Stimulated activated CD4-positive, alpha-beta T cell treated with anti-CD3 and anti-CD28 coated beads, Interleukin-1b, Interleukin-23, amount 100 ng/mL, for 48 hours (primary cell): ENCODE data around the gene KIRREL3.

ENCODE experiments used
- DNase-seq: peaks from one replicate; pipeline ENCODE4 v3.0.0-alpha.2; 2020

KIRREL3 gene

DNA sequence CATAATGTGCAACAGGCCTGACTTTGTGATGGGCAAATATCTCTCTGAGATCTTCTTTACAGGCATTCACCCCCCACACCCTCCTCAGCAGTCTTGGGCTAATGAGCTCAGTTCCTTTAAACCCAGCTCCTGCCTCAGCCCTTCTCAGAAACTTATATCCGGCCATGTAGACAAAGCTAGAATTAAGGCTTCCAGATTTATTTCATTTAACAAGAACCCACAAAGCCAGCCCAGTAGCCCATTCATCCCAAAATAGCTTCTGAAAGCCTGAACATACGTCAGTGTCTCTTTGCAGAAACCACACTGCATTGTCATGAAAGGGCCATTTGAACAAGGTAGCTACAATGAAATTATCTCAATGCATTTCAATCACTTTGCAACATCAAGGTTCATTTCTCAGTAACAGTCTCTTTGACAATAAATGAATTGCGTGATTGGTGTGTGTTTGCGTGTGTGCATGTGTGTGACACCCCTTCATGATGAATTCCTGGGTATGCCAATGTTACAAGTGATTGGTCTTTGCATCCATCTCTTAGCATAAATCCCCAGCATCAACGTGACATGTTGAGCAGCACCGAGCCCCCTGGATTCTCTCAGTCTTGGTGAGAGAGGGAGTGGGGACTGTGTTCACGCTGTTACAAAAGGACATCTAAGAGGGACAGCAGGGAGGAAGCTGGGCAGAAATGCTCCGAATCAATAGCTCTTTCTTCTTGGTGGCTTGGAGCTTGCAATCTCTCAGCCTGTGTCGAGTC lies 299.6 kb downstream of the KIRREL3 start:
- DNase-seq, result no peak

DNA sequence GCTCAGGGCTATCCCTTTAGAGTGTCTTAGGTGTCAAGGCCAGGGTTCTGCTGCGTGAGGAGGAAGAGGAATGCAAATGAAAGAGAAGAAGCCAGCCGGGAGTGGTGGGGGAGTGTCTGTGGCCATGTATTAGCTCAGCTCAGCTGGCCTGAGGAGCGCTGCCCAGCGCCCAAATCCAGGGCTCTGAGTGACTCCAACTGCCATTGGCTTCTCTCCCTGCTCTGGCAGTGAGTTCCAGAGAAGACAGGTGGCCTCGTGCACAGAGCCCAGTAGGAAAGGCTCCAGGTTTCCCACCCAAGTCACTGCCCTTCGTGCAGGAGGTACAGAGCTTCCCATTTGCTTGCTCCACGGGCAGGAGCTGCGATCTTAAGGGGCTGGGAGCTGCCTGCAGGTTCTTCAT lies 302.0 kb downstream of the KIRREL3 start:
- DNase-seq, result no peak

DNA sequence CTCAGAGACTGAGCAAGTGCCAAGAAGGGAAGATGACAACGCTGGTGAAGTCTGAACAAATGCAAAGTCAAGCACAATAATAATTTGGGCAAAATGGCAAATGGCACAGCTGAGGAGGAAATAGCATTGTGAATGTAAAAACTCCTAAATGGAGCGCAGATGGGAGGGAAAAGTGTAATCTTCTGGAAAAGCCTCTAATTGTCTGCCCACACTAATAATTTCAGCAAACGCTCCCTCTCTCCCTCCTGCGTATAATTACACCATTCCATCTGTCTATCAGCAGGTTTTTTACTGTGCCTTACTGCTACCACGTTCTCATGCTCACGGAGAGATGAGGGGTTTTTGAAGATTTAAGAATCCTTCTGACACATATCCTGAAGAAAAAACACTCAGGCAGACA lies 302.6 kb downstream of the KIRREL3 start:
- no peak for DNase-seq

DNA sequence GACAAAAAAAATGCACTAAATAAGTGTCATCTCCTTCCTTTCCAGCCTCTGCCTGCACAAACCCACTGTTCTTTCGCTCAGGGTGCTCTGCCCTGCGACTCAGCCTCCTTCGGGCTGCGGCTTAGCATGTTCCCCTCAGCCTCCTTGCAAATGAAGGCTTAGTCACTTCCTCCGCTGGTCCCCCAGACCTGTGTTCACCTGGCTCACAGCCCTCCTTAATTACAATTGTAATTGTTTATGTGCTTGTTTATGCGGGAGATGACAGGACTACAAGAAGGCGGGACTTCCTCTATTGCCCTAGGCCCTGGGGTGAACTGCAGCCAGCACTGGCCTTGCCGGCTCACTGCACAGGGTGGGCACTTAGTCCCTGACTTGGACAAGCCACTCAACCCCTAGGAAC lies 303.6 kb downstream of the KIRREL3 start:
- DNase-seq, result no peak

DNA sequence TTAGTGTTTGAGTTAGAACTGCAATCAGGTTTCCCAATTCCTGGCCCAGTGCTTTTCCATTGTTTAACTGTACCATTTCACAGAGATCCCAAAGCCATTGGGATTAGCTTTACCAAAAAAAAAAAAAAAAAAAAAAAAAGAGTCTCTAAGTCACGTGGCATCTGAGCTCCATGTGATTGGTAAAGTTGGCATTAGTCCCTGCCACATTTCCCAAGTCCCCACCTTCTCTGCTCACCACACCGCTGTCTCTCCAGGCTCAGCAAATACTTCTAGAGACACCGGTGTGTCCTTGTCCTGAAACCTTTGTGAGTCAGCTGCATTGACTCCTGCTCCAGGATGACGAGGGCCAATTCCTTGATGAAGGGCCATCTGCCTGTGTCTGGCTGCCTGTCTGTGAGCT lies 305.3 kb downstream of the KIRREL3 start:
- no peak for DNase-seq

DNA sequence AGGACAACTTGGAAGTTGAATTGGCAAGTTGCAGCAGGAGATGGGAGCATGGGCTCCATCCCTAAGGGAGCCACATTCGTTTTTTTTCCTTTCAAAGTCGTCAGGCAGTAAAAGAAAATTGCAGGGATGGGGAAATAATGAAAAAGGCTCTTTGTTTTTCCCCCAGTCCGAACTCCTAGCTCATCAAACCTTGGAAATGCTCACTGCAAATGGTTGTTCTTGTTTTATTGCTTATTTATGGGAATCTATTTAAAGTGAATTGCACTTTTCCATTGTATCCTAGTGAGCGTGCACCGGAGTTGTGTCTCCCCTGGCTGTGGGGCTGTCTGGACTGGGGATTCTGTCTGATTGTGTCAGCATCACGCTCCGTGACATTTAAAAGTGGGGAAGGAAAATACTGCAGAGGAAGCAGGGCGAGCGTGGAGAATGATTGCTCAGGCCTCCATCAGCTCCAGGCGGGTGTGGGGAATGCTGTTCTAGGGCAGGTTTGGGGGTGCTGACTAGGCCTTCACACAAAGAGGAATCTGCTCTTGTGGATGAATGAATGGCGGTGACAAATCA lies 306.4 kb downstream of the KIRREL3 start:
- no peak for DNase-seq

DNA sequence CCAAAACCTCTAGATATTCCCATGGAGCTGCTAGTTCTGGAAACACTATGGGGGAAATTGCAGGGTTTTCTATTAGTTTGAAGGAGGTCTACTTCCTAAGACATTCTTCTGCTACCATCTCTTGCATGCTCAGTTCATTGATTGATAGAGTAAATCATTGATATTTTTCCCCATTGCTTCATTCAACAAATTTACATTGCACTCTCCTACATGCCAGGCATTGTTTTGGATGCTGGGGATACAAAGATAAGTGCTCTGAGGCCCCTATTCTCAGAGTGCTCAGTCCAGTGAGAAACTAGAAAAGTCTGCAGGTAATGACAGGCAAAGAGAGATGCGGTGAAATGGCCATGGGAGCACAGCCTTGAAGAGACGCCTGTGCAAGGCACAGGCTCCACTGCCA lies 313.1 kb downstream of the KIRREL3 start:
- no peak for DNase-seq

DNA sequence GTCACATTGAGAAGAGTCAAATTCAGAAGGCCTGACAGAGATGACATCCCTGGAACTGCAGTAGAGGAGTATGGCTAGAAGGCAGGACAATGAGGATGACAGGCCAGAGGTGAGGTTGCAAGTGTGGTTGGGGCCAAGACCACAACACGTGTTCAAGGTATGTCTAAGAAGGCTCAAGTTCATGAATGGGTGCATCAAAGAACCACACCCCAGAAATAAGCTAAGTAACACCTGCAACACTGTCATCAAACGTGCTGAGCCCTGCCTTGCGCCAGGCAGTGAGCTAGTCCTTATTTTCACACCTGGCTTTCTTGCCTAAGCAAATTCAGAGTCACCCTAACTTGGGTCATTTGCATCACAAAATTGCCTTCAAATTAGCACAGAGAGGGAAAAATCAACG lies 313.6 kb downstream of the KIRREL3 start:
- DNase-seq, result no peak

DNA sequence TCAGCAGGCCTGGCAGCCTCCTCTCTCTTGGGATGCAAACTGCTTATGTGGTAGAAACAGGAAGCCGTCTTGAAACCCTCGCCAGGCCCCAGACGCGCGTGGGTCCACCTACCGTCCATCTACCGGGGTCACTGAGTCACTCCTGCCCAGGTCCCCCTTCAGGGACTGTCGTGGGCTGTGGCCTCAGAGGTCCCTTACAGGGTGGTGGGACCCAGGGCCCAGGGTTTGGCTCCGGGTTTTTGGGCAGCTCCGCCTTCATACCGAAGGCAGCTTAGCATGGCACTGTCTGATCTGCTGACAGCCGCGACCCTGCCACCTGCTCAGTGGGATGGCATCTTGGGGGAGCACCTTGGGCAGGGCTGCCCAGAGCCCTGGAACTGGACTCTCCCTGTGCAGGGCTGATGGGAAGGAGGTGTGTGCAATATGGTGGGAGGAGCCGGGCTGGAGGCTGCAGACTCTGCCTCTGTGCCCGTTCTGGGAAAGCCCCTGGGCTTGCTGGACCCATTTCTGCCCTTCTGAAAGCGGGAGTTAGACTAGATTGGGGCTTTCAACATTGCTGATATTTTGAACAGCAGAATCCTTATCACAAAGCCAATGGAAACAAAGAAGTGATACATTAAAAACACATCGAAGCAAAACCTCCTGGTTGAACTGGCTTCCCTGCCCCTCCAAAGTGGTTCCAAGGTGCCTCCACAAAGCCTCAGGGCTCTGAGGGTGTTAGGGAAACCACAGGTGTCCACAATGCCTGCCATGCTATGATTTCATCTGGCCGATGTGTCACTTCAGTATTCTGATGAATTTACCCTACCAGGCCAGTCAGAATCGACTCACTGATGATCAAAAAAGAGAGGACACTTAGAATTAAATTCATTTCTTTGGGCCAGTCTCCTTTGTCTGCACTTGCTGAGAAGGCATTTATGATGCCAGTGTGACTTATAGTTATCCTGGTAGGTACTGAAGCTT lies 316.5 kb downstream of the KIRREL3 start:
- DNase-seq, result no peak

DNA sequence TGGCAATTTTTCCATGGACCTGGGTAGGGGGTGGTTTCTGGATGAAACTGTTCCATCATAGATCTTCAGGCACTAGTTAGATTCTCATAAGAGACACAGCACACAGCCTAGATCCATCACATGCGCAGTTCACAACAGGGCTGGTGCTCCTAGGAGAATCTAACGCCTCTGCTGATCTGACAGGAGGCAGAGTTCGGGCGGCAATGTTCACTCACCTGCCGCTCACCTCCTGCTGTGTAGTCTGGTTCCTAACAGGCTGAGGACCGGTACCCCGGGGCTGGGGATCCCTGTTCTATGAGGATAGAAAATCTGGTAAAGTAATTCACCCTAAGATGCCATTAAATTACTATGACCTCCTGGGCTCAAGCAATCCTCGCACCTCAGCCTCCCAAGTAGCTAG lies 318.0 kb downstream of the KIRREL3 start:
- DNase-seq, result no peak

DNA sequence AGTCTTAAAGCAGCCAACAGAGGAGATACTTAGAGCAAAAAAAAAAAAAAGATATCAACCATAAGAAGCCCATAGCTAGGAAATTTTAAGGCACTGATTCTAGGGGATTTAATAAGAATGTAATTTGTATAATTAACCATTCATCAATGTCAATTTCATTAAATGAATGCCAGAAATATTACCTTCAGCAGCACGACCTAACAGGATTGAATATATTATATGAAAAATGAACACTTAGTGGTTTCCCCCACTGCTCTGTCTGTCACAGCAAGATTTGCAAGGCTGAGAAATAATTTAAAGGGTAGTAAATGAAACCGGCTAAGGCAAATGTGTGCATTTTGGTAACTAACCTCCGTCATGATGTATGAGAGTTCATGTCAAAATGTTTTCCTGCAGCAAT lies 319.9 kb downstream of the KIRREL3 start:
- no peak for DNase-seq

DNA sequence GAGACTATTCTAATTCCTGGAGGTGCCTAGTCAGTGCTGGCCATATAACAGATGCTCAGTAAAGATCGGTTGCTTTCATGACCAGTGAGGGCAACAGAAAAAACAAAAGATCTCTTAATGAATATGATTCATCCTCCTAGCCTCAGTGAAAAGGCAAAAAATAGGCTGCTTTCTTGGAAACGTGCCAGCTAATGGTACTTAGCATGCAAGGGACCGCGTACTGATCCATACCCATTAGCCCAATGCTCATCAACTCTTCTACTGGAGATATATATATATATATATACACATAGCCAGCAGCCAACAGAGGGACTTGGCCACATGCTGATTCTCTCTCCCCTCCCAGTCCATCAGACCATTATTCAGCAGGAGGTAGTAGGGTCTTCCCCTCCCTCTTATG lies 320.4 kb downstream of the KIRREL3 start:
- DNase-seq, result no peak

DNA sequence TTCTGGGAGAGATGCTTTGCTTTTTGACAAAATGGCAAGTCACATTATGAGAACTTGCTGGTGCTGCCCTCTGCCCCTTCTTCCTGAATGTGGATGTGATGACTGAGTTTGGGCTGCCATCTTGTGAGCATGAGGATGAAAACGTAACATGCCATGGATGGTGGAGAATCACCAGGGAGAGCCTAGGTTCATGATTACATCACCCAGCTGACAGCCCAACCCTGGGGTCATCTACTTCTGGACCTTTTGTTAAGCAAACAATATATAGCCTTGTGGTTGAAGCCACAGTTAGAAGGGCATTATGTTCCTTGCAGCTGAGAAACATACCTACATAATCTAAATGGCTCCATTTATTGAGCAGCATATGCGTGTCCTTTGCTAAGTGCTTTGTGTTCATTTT lies 321.5 kb downstream of the KIRREL3 start:
- no peak for DNase-seq

DNA sequence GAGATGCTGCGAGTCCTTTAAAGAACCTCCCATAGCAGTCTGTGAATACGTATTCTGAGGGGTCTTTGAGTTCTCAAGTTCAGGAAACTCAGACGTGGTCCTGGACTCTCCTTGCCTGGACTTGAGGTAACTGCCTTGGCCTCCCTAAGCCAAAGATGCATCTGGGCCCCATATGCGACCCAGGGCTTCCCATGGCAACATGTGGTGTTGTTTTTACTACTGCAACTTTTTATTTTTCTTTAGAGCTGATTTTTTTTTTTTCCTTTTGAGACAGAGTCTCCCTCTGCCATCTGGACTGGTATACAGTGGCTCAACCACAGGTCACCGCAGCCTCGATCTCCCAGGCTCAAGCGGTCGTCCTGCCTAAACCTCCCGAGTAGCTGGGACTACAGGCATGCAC lies 324.0 kb downstream of the KIRREL3 start:
- no peak for DNase-seq

DNA sequence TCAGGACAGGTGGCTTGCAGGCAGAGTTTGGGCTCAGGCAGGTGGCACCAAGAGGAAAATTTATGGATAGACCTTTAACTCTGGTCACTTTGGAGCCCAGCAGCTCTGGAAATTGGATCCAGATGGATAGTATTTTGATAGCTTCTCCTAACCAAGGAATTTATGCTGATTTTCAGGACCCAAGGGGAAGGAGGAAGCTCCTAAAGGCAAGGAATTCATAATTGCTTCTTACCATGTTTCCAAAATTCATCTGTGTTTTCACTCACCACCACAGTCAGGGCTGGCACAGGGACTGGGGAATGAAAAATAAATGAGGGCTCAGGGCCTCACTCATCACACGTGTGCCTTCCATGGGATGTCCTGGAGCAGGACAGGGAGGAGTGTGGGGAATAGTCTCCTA lies 327.3 kb downstream of the KIRREL3 start:
- no peak for DNase-seq

DNA sequence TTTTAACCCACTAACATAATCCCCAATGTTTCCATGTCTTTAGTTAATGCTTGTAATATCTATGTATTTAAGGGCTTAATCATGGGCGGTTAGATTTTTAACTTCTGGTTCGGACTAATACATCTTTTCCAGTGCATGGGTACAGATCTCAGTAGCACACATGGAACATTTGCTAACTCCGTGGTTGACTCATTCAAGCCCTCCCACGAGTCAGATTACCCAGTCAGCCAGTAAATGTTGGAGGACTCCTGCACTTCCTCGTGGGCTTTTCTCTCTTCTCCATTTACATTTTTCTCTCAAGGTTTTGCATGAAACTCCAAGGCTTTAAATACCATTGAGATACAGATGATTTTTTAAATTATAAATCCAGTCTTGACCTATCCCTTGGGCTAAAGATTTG lies 331.2 kb downstream of the KIRREL3 start:
- no peak for DNase-seq

DNA sequence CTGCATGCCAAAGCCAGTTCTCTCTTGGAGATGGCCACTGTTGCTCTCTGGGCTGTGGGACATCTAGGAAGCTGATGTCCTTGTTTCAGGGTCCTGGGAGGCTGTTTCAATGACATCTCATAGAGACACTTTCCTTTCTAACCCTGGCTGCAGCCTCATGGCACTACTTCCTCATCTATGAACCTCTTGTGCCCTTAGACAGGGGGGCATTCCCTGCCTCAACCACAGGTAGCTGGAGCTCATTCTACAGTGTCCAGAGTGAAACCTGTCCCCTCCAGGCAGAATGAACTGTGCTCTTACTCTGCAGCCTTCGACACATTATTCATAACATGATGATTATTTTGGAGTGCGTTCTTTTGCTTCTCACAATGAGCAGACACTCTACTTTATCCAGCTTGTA lies 335.9 kb downstream of the KIRREL3 start:
- DNase-seq, result no peak

DNA sequence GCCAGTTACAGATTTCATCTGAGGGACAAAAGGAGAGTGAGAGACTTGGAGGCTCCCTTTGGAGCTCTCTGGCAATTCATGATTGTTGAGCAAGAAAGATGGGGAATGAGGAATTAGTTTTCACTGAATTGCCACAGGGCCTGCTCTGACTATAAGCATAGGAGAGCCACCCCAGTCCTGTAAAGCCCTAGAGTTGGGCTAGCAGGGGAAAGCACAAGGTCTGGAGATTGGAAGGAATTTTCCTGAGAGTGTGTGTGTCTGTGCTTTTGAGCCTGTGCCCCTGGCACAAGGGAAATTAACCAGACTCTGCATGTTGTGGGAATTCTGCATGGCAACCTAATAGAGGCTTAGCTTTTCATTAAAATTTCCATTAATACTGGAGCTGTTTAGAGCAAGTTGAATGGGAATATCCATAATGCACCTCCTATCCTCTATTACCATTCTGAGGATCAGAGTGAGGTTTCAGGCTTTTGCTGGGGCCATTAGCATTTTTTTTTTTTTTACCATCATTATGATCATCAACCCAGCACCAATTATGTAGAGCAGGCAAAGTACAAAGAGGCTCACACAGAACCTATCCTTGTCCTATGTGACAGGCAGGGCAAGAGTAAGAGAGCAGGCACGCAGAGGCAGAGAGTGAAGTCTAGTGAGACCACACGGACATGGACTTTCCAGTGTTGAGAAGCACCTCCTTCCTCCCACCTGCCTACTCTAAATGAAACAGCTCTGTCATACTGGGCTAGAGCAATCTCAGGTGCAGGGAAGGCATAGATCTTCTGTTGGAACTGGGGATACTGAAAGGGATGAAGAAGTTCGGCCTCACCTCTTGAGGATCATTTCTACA lies 336.6 kb downstream of the KIRREL3 start:
- DNase-seq, result no peak

DNA sequence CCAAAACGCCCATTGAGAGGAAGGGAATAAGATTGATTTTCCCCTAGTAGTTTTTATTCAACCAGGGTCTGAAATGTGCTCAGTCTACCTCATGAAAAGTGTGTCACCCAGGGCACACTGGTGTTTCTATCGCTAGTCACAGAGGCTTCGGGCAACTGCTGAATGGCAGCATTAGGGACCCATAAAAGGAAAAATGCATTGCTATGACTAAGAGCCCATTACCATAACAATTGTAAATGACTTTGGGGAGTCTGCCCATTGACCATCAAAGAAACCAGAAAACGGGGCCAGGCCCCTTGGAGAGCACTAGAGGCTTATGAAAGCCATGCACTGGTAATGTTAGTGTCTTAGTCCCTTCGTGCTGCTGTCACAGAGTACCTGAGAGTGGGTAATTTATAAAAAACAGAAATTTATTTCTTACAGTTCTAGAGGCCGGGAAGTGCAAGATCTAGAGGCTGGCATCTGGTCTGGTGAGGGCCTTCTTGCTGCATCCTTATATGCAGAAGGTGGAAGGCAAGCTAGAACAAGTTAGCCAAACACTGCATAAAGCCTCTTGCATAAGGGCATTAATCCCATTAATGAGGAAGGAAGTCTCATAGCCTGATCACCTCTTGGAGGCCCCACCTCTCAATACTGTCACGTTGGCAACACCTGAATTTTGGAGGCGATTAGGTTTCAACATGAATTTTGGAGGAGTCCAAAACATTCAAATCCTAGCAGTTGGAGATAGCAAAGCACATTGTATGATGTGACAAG lies 338.4 kb downstream of the KIRREL3 start:
- DNase-seq, result no peak

DNA sequence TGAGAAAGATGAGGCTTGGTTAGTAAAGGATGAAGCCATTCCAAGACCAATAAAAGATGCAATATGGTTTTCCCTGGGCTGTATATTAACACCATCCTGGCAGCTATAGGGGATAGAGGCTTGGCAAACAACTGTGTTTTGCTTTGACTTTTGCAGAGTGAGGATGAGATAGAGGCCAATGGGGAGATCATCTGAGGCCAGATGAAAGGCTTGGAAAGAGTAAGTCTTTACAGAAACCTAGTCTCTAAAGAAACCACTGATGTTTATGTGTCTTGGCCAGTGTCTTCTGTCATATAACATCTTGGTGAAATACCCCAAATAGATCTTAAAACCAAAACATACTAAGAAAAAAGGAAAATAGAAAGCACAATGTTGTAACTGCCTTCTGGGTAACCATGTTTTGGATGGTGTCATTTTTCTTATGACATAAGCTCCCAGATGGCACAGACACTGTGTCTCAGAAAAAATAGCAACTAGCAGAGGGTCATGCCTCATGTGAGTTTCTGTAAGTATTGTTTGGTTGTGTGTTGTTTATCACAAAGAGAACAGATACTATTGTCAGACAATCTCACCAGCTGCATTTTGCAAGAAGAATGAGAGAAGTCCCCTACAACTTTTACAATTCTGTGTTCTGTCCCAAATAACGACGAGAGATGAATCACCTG lies 339.7 kb downstream of the KIRREL3 start:
- DNase-seq, result no peak

DNA sequence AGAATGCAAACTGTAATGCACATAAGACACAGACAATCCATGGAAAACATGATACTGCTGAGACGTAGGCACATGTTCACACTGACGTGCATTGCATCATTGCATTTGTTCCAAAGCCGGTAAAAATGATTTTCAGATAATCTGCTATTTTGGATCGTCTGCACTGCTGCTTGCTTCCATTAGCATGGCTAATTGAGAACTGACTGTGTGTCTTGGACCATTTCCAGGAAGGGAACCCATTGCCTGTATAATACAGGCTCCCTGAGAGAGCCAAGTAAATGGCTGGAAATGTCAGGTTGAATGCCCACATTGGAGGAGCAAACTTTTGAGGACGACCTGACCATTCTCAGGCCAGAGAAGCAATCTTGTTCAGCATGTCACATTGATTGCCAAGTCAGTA lies 340.2 kb downstream of the KIRREL3 start:
- no peak for DNase-seq
